Endothelial cell of umbilical vein (primary cell): ENCODE results near the gene LRRC61. TPM values are rescaled to one million over a fixed set of nuclear protein-coding genes. Genes with fewer than 3 reads are reported as not detected.

Source experiments
- BruUV-seq: library from RNA; stranded (reverse); fragments of 400-500 nt; replicated peaks from 2 replicates; lab custom pipeline; 2021; lab: Mats Ljungman, UMichigan
- CTCF ChIA-PET: fragments of 300-600, 350-600 bp; sonication (Branson Sonifier 250); formaldehyde crosslinking; loops from one replicate; lab custom pipeline; 2021; ENCODE audit warnings: antibody characterized with exemption, inconsistent platforms; lab: Charles Lee
- POLR2A ChIA-PET: fragments of 300-600, 350-600 bp; sonication (Branson Sonifier 250); formaldehyde crosslinking; loops from one replicate; lab custom pipeline; 2021; ENCODE audit warnings: antibody characterized with exemption, inconsistent platforms; lab: Charles Lee
- DNase-seq: peaks from one replicate; pipeline ENCODE4 v3.0.0-alpha.2; 2011; ENCODE audit warnings: low read depth, low spot score
- FAIRE-seq: peaks from 2 replicates; lab custom pipeline; 2011; peaks lifted over from hg19 to GRCh38; lab: Jason Lieb, UNC
- H2AFZ ChIP-seq: 2 replicates; pipeline ENCODE4 v1.6.0; 2012; ENCODE audit warnings: low read depth, low read length, control low read depth, inconsistent platforms
- H3K27ac ChIP-seq: 2 replicates; pipeline ENCODE4 v1.5.1; 2011; ENCODE audit warnings: low read depth, mild to moderate bottlenecking, control low read depth, low read length, moderate library complexity; ENCODE audit not compliant: insufficient read depth
- H3K27me3 ChIP-seq, 2 experiments: 2 replicates each; pipeline versions ENCODE4 v1.6.0 to v1.6.1; 2011; ENCODE audit warnings: low read length in 2 of 2, mixed read lengths in 1 of 2; ENCODE audit not compliant: control insufficient read depth in 2 of 2, insufficient read depth in 2 of 2
- H3K36me3 ChIP-seq, 2 experiments: 2 replicates in 1 of 2; 3 replicates in 1 of 2; pipeline ENCODE4 v1.5.1; 2011; ENCODE audit warnings: low read length in 2 of 2, mild to moderate bottlenecking in 1 of 2, moderate library complexity in 1 of 2; ENCODE audit not compliant: control insufficient read depth in 2 of 2, insufficient read depth in 2 of 2; ENCODE audit errors: extremely low read depth in 1 of 2
- H3K4me1 ChIP-seq: 3 replicates; pipeline ENCODE4 v1.5.1; 2011; ENCODE audit warnings: mild to moderate bottlenecking, low read length; ENCODE audit not compliant: control insufficient read depth, insufficient read depth; ENCODE audit errors: extremely low read depth
- H3K4me2 ChIP-seq: 2 replicates; pipeline ENCODE4 v1.6.1; 2011; ENCODE audit warnings: low read length, control low read depth, mixed read lengths; ENCODE audit not compliant: insufficient read depth
- H3K4me3 ChIP-seq, 3 experiments: fragments of 200-600 bp in 1 of 3; sonication (generic), shearing (Covaris generic) in 1 of 3; replicated peaks in 1 of 3; 2 replicates each; pipeline ENCODE4 v1.5.1; 2011 to 2016; ENCODE audit warnings: control low read depth in 3 of 3, low read length in 3 of 3, mild to moderate bottlenecking in 2 of 3, inconsistent platforms in 1 of 3, low read depth in 1 of 3, moderate library complexity in 1 of 3; ENCODE audit not compliant: insufficient read depth in 1 of 3
- H3K79me2 ChIP-seq: 2 replicates; pipeline ENCODE4 v1.6.0; 2012; ENCODE audit warnings: low read length, inconsistent platforms; ENCODE audit not compliant: control insufficient read depth, insufficient read depth
- H3K9ac ChIP-seq: replicated peaks from 2 replicates; pipeline ENCODE3; 2011; ENCODE audit warnings: low read length, control low read depth; ENCODE audit not compliant: insufficient read depth; ENCODE audit errors: extremely low read depth
- H3K9me1 ChIP-seq: replicated peaks from 3 replicates; pipeline ENCODE4 v1.6.0; 2011; ENCODE audit warnings: mild to moderate bottlenecking, low read length; ENCODE audit not compliant: control insufficient read depth, insufficient read depth; ENCODE audit errors: extremely low read depth
- H3K9me3 ChIP-seq: replicated peaks from 2 replicates; pipeline ENCODE4 v1.5.1; 2012; ENCODE audit warnings: low read length, inconsistent platforms; ENCODE audit not compliant: control insufficient read depth, insufficient read depth
- H4K20me1 ChIP-seq: replicated peaks from 2 replicates; pipeline ENCODE3; 2011; ENCODE audit warnings: mild to moderate bottlenecking, low read length; ENCODE audit not compliant: control insufficient read depth, insufficient read depth; ENCODE audit errors: extremely low read depth
- CTCF ChIP-seq, 2 donors: IDR thresholded peaks; 1 replicate in 1 of 2; 2 replicates in 1 of 2; pipeline ENCODE4 v1.5.1; 2011; ENCODE audit warnings: low read length in 2 of 2, mild to moderate bottlenecking in 2 of 2, moderate library complexity in 2 of 2, control low read depth in 1 of 2, inconsistent platforms in 1 of 2, low read depth in 1 of 2; ENCODE audit not compliant: insufficient read depth in 1 of 2; ENCODE audit errors: extremely low read depth in 1 of 2
- EZH2 ChIP-seq: IDR thresholded peaks from 2 replicates; pipeline ENCODE4 v1.6.1; 2012; ENCODE audit warnings: borderline replicate concordance, low read depth, mild to moderate bottlenecking, moderate library complexity, low read length, inconsistent platforms; ENCODE audit not compliant: severe bottlenecking
- FOS ChIP-seq: IDR thresholded peaks from 2 replicates; pipeline ENCODE4 v1.6.1; 2011; ENCODE audit warnings: mild to moderate bottlenecking, low read length, moderate library complexity, borderline replicate concordance; ENCODE audit not compliant: insufficient read depth
- GATA2 ChIP-seq: IDR thresholded peaks from 2 replicates; pipeline ENCODE4 v1.7.0; 2011; ENCODE audit warnings: low read depth, mild to moderate bottlenecking, moderate library complexity, mixed read lengths, low read length; ENCODE audit not compliant: insufficient read length, insufficient read depth
- JUN ChIP-seq: IDR thresholded peaks from 2 replicates; pipeline ENCODE4 v1.6.1; 2011; ENCODE audit warnings: borderline replicate concordance, low read depth; ENCODE audit not compliant: insufficient read length, insufficient read depth
- MAX ChIP-seq: IDR thresholded peaks from 2 replicates; pipeline ENCODE4 v1.6.1; 2011; ENCODE audit not compliant: insufficient read depth, insufficient read length
- MYC ChIP-seq: IDR thresholded peaks from one replicate; pipeline ENCODE4 v1.6.1; 2011; ENCODE audit warnings: mild to moderate bottlenecking, low read depth, low read length
- POLR2A ChIP-seq: IDR thresholded peaks from 2 replicates; pipeline ENCODE4 v1.6.1; 2012; ENCODE audit warnings: low read depth, mild to moderate bottlenecking, control low read depth, low read length
- POLR2AphosphoS5 ChIP-seq: IDR thresholded peaks from 2 replicates; pipeline ENCODE4 v1.6.1; 2012; ENCODE audit warnings: low read depth, mild to moderate bottlenecking, control low read depth, low read length, moderate library complexity; ENCODE audit not compliant: insufficient read depth
- dilution Hi-C: fragments of 300-500 bp; cut with MboI; formaldehyde crosslinking; loops from one replicate; pipeline ENCODE4 v1.15.0; 2019; ENCODE audit warnings: low sequenced_read_pairs; ENCODE audit not compliant: extremely low pct_ligation_motif_present
- intact Hi-C: fragments of 100-400 bp; cut with micrococcal nuclease; formaldehyde crosslinking; loops from one replicate; pipeline ENCODE4 v1.10.0; 2022
- polyA plus RNA-seq, 4 experiments: library from polyadenylated mRNA; depleted of rRNA in 3 of 4; stranded (reverse) in 3 of 4; unstranded in 1 of 4; fragments of >200 nt; gene quantifications; 2 replicates each; pipeline versions ENCODE4 v1.2.1 to v1.2.3, GENCODE V29; 2011 to 2012; ENCODE audit warnings: missing spikeins in 1 of 4
- total RNA-seq: library from RNA; stranded (reverse); gene quantifications from 2 replicates; pipeline ENCODE4 v1.2.3, GENCODE V29; 2021

LRRC61 gene
- total and polyA plus RNA-seq, 2 donors (not counting 3 experiments of a cell fraction or from before 2014, with no cell fraction given): 0.72 TPM; not detected in 1

GRCh38 chr7:150382844-150383225 lies 59.7 kb downstream of the LRRC61 start:
- Histone ChIP-seq H3K36me3 (peaks cover 0 to 8% of the 10 kb centered on the region in 2 experiments), H3K27me3 (no peaks in the 10 kb centered on the region), H3K4me3 (no peak overlapping the region), H3K79me2 (peaks cover 34% of the 10 kb centered on the region), H2AFZ (no peak overlapping the region), H3K4me1 (peaks cover 15% of the 10 kb centered on the region), H3K4me2 (no peak overlapping the region), H3K9me3 (no peaks in the 10 kb centered on the region), H3K9me1 (no peaks in the 10 kb centered on the region), H3K9ac (no peak overlapping the region), H4K20me1 (no peaks in the 10 kb centered on the region), H3K27ac (no peak overlapping the region)
- FAIRE-seq: no peak
- dilution Hi-C loops (no loop called here), intact Hi-C loops (no loop called here)
- no TSS peak for BruUV-seq
- ChIA-PET POLR2A (no interaction called here), CTCF (no interaction called here)
- no peak for DNase-seq
- TF ChIP-seq FOS (no peak), EZH2 (no peak)

GRCh38 chr7:150383710-150384397 lies 60.7 kb downstream of the LRRC61 start:
- Histone ChIP-seq H3K4me1 (peaks cover 5% of the 10 kb centered on the region), H3K9me3 (no peaks in the 10 kb centered on the region), H3K4me2 (no peak overlapping the region), H3K27ac (no peak overlapping the region), H2AFZ (no peak overlapping the region), H3K36me3 (peaks cover 0 to 13% of the 10 kb centered on the region in 2 experiments), H3K79me2 (peaks cover 34% of the 10 kb centered on the region), H4K20me1 (no peaks in the 10 kb centered on the region), H3K9me1 (no peaks in the 10 kb centered on the region), H3K27me3 (no peaks in the 10 kb centered on the region), H3K4me3 (no peak overlapping the region), H3K9ac (no peak overlapping the region)
- dilution Hi-C loops: no loop called here
- POLR2A ChIA-PET: no interaction called here
- BruUV-seq: no TSS peak
- FAIRE-seq (no peak), DNase-seq (no peak)
- TF ChIP-seq MAX (no peak), CTCF (IDR thresholded peaks at IDR 0.05; ENCODE audit: extremely low read depth in 1 of 2, insufficient read depth in 1 of 2, low read depth in 1 of 2, low read length in 2 of 2) (no peak), FOS (no peak), GATA2 (no peak), POLR2A (no peak), EZH2 (no peak), MYC (no peak), JUN (no peak), POLR2AphosphoS5 (no peak)
- CTCF ChIA-PET: no interaction called here
- intact Hi-C loops: no loop called here
